Astrocyte (in vitro differentiated cells and primary cell): ENCODE data around the gene RASD1. TPM values are rescaled to one million over a fixed set of nuclear protein-coding genes. Genes with fewer than 3 reads are reported as not detected.

Experiments
- DNase-seq: peaks from one replicate; pipeline ENCODE4 v3.0.0-alpha.2; 2010; ENCODE audit warnings: low read depth
- FAIRE-seq: peaks from 2 replicates; lab custom pipeline; 2011; peaks lifted over from hg19 to GRCh38; lab: Jason Lieb, UNC
- H2AFZ ChIP-seq: 2 replicates; pipeline ENCODE4 v1.6.0; 2012; ENCODE audit warnings: low read depth, low read length, inconsistent platforms
- H3K27ac ChIP-seq: 2 replicates; pipeline ENCODE4 v1.5.1; 2011; ENCODE audit warnings: low read depth, low read length, inconsistent platforms
- H3K27me3 ChIP-seq: 2 replicates; pipeline ENCODE4 v1.6.0; 2011; ENCODE audit warnings: low read length, inconsistent platforms; ENCODE audit not compliant: insufficient read depth
- H3K36me3 ChIP-seq: 2 replicates; pipeline ENCODE4 v1.5.1; 2011; ENCODE audit warnings: low read length, inconsistent platforms; ENCODE audit not compliant: insufficient read depth
- H3K4me1 ChIP-seq: 2 replicates; pipeline ENCODE4 v1.5.1; 2011; ENCODE audit warnings: low read length, inconsistent platforms; ENCODE audit not compliant: insufficient read depth
- H3K4me2 ChIP-seq: 2 replicates; pipeline ENCODE4 v1.6.0; 2012; ENCODE audit warnings: low read length, inconsistent platforms
- H3K4me3 ChIP-seq: 2 replicates; pipeline ENCODE4 v1.5.1; 2011; ENCODE audit warnings: low read depth, mild to moderate bottlenecking, low read length, inconsistent platforms; ENCODE audit not compliant: insufficient read depth
- H3K79me2 ChIP-seq: 2 replicates; pipeline ENCODE4 v1.6.0; 2012; ENCODE audit warnings: mild to moderate bottlenecking, low read length, inconsistent platforms; ENCODE audit not compliant: insufficient read depth
- H3K9ac ChIP-seq: 2 replicates; pipeline ENCODE4 v1.6.0; 2012; ENCODE audit warnings: mild to moderate bottlenecking, low read length, inconsistent platforms
- H3K9me3 ChIP-seq: 2 replicates; pipeline ENCODE4 v1.5.1; 2012; ENCODE audit warnings: low read depth, mild to moderate bottlenecking, low read length, inconsistent platforms; ENCODE audit not compliant: insufficient read depth
- H4K20me1 ChIP-seq: 2 replicates; pipeline ENCODE4 v1.6.0; 2012; ENCODE audit warnings: low read length, inconsistent platforms; ENCODE audit not compliant: insufficient read depth
- H3K27ac Mint-ChIP-seq: one replicate; pipeline ENCODE4 v1.8.0; 2021; ENCODE audit warnings: mild to moderate bottlenecking, mixed read lengths; ENCODE audit not compliant: unreplicated experiment
- H3K27me3 Mint-ChIP-seq: one replicate; pipeline ENCODE4 v1.8.0; 2021; ENCODE audit warnings: low read depth, mixed read lengths; ENCODE audit not compliant: unreplicated experiment
- H3K36me3 Mint-ChIP-seq: one replicate; pipeline ENCODE4 v1.8.0; 2021; ENCODE audit warnings: low read depth, mixed read lengths; ENCODE audit not compliant: unreplicated experiment
- H3K4me1 Mint-ChIP-seq: one replicate; pipeline ENCODE4 v1.8.0; 2021; ENCODE audit warnings: low read depth, mixed read lengths; ENCODE audit not compliant: unreplicated experiment
- H3K4me3 Mint-ChIP-seq: one replicate; pipeline ENCODE4 v1.8.0; 2021; ENCODE audit warnings: mild to moderate bottlenecking, moderate library complexity, mixed read lengths; ENCODE audit not compliant: unreplicated experiment
- H3K9me3 Mint-ChIP-seq: one replicate; pipeline ENCODE4 v1.8.0; 2021; ENCODE audit warnings: mild to moderate bottlenecking, mixed read lengths; ENCODE audit not compliant: unreplicated experiment
- CTCF ChIP-seq: IDR thresholded peaks from 2 replicates; pipeline ENCODE4 v1.5.1; 2011; ENCODE audit warnings: low read depth, mild to moderate bottlenecking, inconsistent platforms, low read length, moderate library complexity; ENCODE audit not compliant: insufficient read depth
- EZH2 ChIP-seq: IDR thresholded peaks from 2 replicates; pipeline ENCODE4 v1.6.1; 2012; ENCODE audit warnings: mild to moderate bottlenecking, low read length, inconsistent platforms; ENCODE audit not compliant: insufficient read depth
- total RNA-seq: library from RNA; stranded (reverse); gene quantifications from 2 replicates; pipeline ENCODE4 v1.2.1, GENCODE V29; 2021

Gene RASD1
- total RNA-seq, 1 donor from 2014 or later = 0.77 TPM

GRCh38 chr17:17447264-17447663, 48.9 kb downstream of the RASD1 start:
- Histone ChIP-seq H3K9me3 (no peaks in the 10 kb centered on the region), H3K4me3 (no peak overlapping the region), H3K36me3 (no peaks in the 10 kb centered on the region), H3K27ac (no peak overlapping the region), H2AFZ (no peak overlapping the region), H4K20me1 (no peaks in the 10 kb centered on the region), H3K27me3 (peaks cover 7% of the 10 kb centered on the region), H3K4me2 (no peak overlapping the region), H3K4me1 (peaks cover 32% of the 10 kb centered on the region), H3K79me2 (no peaks in the 10 kb centered on the region), H3K9ac (no peak overlapping the region)
- peaks cover 10% of the 10 kb centered on the region for H3K9me3 Mint-ChIP-seq
- DNase-seq = no peak
- peaks cover 4% of the 10 kb centered on the region for H3K36me3 Mint-ChIP-seq
- no peak for FAIRE-seq
- peaks cover 33% of the 10 kb centered on the region for H3K27me3 Mint-ChIP-seq
- no peak overlapping the region for H3K27ac Mint-ChIP-seq
- H3K4me1 Mint-ChIP-seq = peaks cover 15% of the 10 kb centered on the region
- TF ChIP-seq CTCF (no peak), EZH2 (no peak)
- H3K4me3 Mint-ChIP-seq = no peak overlapping the region

DNA sequence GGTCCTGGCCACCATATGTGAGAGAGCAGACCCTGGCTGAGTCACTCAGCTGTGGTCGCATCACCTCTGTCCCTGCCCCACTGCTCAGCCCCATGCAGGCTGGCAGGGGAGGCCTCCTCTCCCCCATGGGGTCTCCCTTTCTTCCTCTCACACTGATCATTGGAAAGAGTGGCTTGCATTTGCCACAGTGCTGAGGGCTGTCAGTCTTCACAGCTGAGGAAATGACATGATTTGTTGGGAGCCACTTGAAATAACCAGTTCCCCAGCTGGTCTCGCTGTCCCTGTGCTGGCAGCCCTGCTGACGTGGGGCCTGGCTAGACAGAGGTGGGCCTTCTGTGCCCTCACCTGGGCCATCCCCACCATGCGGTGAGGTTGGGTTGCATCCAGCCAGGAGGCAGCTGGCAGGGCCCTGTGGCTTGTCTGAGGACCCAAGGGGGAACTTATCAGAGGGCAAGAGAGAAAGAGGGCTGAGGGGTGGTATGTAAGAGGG, 49.5 kb downstream of the RASD1 start:
- Histone ChIP-seq H3K4me1 (peaks cover 32% of the 10 kb centered on the region), H3K9me3 (no peaks in the 10 kb centered on the region), H3K27ac (no peak overlapping the region), H2AFZ (no peak overlapping the region), H3K27me3 (peaks cover 3% of the 10 kb centered on the region), H3K36me3 (no peaks in the 10 kb centered on the region), H4K20me1 (no peaks in the 10 kb centered on the region), H3K9ac (no peak overlapping the region), H3K79me2 (no peaks in the 10 kb centered on the region), H3K4me2 (peak overlapping the region; percentile 75), H3K4me3 (no peak overlapping the region)
- TF ChIP-seq EZH2 (no peak), CTCF (no peak)
- Mint-ChIP-seq H3K27me3 (peaks cover 28% of the 10 kb centered on the region), H3K36me3 (peaks cover 3% of the 10 kb centered on the region), H3K9me3 (peaks cover 10% of the 10 kb centered on the region), H3K27ac (peak overlapping the region; percentile 96), H3K4me1 (peaks cover 15% of the 10 kb centered on the region), H3K4me3 (no peak overlapping the region)
- no peak for FAIRE-seq
- no peak for DNase-seq

GRCh38 chr17:17445925-17446665, 50.1 kb downstream of the RASD1 start:
- peaks cover 26% of the 10 kb centered on the region for H3K27me3 Mint-ChIP-seq
- peaks cover 10% of the 10 kb centered on the region for H3K9me3 Mint-ChIP-seq
- H3K36me3 ChIP-seq = no peaks in the 10 kb centered on the region
- H3K4me1 Mint-ChIP-seq = peaks cover 15% of the 10 kb centered on the region
- H3K4me1 ChIP-seq = peaks cover 32% of the 10 kb centered on the region
- no peaks in the 10 kb centered on the region for H4K20me1 ChIP-seq
- TF ChIP-seq EZH2 (no peak), CTCF (no peak)
- no peaks in the 10 kb centered on the region for H3K9me3 ChIP-seq
- H3K27me3 ChIP-seq = peaks cover 3% of the 10 kb centered on the region
- DNase-seq = peak; percentile 96
- peak overlapping the region; percentile 17 for H3K4me3 Mint-ChIP-seq
- peak overlapping the region; percentile 22 for H3K27ac ChIP-seq
- H3K4me3 ChIP-seq = no peak overlapping the region
- peak overlapping the region; percentile 75 for H3K4me2 ChIP-seq
- H3K79me2 ChIP-seq = no peaks in the 10 kb centered on the region
- FAIRE-seq = no peak
- peak overlapping the region; percentile 20 for H2AFZ ChIP-seq
- H3K27ac Mint-ChIP-seq = peak overlapping the region; percentile 96
- H3K9ac ChIP-seq = peak overlapping the region; percentile 40
- peaks cover 3% of the 10 kb centered on the region for H3K36me3 Mint-ChIP-seq
